DMS153 (cell line): ENCODE measurements around the gene SSX2IP.

ENCODE experiments used
- DNase-seq: peaks from one replicate; lab custom pipeline; 2025; lab: John Stamatoyannopoulos, UW

SSX2IP gene

DNA sequence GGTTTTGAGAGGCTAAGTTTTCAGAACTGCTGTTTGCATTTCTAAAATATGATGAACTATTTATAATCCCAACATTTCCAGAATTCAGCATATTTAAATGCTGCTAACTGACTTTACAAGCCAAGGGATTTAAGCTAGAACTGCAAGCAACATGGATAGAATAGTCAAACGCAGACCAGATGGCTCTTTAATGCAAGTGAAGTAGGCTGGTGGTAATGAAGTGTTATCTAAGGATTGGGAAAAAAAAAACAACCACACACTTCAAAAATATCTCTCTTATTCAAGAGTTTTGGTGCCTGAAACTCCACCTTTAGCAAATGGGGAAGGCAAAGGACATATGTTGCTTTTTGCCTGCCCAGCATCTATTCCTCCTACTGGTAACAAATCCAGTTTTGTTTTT is 20.9 kb upstream of the SSX2IP start:
- no peak for DNase-seq

DNA sequence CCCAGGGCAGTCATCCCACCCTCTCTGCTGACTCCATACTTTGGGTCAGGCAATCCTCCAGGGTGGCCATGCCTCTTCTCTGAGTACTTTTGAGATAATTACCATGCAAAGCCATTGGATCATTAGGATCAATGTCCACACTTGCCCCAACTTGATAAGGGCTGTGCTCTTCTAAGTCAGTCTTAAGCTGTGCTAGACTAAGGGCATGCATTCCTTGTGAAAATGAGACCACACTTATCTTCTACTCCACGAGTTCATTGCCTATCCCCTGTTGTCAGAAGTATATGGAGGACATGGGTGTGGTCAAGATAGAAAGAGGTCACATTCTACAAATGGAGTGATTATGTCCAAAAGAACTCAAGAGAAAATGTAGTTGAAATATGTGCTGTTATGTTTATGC is 18.9 kb upstream of the SSX2IP start:
- DNase-seq: no peak

DNA sequence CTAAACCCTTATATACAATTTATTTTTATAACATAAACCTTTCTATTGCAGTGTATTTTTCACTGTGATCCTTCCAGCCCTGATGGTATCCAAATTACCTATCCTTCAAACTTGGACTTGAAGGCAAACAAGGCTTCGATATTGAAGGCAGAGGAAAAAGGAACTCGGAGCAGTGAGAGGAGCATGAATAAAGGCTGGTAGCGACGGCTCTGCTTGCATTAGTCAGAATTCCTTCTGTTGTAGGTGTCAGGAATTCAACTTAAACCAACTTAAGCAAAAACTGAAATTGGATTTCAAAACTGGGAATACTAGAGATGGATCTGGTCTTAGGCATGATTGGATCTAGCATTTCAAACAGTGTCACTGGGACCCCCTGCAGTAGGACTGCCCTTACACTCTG is 17.8 kb upstream of the SSX2IP start:
- no peak for DNase-seq

DNA sequence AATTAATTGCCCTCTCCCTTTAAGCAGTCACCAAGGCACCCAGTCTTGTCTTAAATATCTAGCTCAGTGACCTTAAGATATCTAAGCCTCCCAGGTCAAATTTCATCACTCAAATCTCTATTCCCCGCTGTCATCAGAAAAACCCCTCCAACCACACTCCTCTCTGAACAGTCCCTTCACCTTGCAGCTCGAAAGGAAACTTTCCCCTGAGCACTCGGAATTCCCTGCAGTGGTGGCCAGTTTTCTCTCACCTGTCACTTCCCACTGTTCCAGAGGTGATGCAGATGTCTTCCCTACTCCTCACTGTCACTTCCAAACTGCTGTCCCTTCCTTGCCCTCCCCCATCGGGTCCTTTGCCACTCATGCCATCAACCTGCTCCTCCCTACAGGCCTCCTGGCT is 15.3 kb upstream of the SSX2IP start:
- DNase-seq: no peak

DNA sequence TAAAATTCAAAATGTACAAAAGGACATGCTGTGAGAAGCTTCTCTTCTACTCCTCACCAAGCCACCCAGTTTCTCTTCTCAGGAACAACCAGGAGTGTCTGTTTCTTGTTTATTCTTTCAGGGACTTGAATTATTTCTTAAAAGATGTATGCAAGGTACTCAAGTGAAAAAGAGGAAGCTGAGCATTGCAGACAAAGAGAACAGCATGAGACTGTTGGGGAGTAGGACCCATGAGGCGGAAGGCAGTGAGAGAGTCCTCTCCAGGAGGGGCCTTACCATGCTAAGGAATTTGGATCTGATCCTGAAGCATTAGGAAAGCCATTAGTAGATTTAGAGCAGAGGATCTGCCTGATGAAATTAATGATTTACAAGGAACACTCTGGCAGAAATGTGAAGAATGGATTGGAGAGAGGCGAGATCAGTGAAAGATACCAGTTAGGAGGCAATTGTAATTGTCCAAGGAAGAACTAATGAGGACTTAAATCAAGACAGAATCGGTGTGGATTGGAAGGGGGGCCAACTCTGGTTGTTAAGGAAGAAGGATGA is 14.7 kb upstream of the SSX2IP start:
- no peak for DNase-seq

DNA sequence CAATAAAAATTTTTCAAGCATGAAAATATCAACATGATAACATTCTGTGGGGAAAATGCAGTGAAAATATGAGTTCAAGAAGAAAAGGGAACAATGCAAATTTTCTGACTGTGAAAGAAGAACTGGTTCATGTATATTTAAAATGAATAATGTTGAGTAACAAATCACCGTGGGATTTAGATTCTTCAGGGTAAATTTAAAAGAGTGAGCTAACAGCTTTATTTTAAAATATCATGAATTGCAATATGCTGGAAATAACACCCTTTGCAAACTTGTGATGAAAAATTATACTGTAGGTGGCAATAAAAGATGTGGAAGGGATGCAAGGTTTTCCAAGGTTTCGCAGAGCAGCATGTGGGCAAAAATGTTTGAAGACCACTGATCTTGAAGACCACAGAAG is 13.2 kb upstream of the SSX2IP start:
- DNase-seq: no peak

DNA sequence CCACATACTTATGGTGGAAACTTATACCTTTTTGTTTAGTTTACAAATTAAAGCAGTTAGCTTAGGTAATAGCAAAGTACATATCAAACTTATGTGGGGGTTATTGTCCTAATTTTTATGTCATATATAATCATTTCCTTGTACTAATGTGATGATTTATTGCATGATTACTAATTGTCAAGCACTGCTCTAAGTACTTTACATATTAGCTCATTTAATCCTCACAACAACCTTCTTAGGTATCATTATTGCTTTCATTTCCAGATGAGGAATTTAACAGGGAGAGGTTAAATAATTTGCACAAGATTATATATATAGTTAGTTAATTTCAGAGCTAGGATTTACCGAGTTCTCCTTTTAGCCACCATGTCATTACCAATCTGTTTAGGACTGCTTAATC is 11.9 kb upstream of the SSX2IP start:
- no peak for DNase-seq

DNA sequence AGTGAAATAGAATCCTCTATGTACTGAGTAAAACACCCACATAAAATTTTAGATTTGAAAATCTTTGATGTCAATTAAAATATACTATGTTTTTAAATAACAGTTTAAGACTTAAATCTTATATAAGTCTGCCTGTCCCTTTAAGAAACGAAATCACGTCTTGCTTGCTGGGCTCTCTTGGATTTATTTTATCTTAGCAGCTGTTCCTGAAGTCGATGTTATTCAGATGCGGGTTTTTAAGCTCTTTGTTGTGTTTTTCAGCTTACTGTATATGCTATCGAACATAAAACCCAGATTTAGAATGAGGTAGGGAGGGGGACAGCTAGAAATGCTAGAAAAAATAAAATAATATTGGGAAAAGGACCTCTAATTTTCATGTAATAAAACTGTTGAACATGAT is 11.1 kb upstream of the SSX2IP start:
- DNase-seq: no peak

DNA sequence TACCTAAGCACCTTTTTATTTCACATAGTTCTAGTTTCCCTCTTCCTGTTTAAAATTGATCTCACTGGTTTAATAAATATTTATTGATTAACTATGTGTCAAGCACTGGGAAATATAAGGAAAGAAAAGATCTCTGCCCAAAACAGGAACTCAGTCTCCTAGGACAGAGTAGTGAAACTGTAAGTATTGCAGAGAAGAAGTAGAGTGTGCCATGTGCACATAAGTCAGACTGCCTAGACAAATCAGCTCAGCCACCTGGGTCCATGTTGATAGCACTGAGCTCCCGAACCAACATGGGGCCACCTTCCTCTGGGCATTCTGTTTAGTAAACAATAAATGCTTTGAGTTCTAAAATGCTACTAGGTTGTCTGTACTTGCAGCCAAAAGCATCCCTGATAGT is 9.8 kb upstream of the SSX2IP start:
- DNase-seq: no peak

DNA sequence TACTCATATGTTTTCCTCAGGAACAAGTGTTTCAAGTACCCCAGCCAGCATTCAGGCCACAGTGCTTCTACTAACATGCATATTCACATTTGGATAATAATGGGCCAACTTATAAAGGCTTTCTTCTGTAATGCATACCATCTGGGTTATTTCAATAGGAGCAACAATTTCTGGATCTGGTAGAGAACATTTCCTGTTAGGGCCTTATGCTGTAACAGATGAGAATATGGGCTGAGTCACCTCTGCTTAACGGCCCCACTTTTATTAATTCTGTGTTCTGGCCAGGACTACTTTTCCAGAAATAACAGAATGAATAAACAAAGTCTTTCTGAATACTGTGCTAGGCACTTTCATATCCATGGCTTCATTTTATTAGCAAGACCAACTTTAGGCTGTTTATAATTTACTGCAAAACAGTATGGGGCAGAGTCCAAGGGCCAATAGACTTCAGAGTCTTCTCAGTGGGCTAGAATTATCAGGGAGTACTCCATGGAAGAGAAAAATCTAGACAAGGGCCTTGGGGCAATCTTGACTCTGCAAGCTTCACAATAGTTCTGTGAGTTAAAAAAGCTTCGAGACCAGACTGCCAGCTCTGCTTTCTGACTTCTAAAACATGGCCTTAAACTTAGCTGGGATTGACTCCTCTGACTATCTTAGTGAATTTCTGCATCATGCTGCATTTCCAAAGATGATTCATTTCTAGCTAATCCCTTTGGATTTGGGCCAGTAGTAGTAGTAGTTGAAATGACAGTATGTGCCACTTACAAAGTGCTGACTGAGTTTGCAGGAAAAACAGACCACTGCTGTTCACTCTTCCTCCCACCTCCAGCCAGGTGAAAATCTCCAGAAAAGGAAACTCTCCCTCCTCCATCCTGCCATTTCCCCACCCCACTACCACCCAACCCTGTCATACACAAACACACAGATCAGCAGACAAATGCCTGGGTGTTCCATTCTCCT is 8.2 kb upstream of the SSX2IP start:
- DNase-seq: peak; percentile 4

DNA sequence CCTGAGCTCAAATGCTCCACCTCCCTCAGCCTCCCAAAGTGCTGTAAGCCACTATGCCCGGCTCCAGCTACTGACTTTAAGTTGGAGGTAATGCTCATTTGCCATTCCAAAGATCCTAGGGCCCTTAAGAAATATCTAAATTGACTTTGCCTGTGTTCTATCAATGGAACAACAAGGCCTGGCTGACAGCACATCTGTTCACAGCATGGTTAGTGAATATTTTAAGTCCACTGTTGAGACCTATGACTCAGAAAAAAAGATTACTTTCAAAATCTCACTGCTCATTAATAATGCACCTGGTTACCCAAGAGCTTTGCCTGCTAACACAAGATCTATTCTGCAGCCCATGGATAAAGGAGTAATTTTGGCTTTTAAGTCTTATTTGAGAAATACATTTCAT is 3.5 kb upstream of the SSX2IP start:
- DNase-seq: no peak

DNA sequence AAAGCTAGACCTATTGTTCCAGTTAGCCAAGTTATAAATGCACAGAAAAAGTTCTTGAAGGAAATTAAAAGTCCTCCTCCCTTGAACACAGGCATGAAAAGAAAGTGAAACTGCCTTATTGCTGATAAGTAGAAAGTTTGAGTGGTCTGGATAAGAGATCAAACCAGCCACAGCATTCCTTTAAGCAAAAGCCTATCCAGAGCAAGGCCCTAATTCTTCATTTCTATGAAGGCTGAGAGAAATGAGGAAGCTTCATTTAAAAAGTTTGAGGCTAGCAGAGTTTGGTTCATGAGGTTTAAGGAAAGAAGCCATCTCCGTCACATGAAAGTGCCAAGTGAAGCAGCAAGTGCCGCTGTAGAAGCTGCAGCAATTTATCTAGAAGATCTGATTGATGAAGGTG is 2.7 kb upstream of the SSX2IP start:
- no peak for DNase-seq

DNA sequence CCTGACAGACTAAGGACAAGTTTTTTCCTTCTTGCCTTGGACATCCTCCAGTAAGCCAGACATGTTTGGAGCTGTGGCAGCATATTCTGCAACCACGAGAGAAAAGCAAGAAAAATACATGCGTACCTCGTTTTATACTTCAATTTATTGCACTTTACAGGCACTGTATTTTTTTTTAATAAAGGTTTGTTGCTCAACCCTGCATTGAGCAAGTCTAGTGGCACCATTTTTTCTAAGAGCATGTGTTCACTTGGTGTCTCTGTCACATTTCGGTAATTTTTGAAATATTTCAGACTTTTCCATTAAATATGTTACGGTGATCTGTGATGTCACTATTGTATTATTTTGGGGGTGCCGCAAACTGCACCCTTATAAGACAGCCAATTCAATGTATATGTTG is 2.1 kb upstream of the SSX2IP start:
- DNase-seq: no peak

DNA sequence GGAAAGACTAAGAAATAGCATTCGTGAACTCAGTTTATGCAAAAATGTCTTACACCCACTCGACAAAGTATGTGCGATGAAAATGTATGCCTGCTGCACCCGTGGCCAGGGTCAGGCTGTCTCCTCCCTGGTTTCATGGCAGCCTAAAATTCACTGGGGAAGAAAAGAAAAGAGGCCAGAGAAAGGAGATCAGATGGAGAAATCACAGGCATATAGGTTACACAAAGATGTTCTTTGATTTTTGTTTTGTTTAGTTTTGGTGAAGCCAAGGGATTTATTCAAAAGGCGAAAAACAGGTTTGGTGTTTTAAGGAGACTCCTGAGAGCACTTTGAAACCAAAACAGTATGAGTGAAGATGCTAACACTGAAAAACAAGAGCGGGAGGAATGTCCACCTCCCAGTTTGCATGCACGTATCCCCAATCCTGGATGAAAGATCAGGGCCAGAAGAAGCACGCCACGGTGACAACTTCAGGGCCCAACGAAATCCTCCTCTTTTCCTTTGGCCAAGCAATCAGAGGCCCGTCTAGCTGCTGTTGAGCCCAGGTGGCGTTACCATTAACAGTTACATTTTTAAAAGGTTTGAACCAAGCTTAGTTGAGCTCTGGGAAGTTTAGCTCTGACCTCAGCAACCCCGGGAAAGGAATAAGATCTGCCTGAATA is 992 bp upstream of the SSX2IP start:
- DNase-seq: no peak

DNA sequence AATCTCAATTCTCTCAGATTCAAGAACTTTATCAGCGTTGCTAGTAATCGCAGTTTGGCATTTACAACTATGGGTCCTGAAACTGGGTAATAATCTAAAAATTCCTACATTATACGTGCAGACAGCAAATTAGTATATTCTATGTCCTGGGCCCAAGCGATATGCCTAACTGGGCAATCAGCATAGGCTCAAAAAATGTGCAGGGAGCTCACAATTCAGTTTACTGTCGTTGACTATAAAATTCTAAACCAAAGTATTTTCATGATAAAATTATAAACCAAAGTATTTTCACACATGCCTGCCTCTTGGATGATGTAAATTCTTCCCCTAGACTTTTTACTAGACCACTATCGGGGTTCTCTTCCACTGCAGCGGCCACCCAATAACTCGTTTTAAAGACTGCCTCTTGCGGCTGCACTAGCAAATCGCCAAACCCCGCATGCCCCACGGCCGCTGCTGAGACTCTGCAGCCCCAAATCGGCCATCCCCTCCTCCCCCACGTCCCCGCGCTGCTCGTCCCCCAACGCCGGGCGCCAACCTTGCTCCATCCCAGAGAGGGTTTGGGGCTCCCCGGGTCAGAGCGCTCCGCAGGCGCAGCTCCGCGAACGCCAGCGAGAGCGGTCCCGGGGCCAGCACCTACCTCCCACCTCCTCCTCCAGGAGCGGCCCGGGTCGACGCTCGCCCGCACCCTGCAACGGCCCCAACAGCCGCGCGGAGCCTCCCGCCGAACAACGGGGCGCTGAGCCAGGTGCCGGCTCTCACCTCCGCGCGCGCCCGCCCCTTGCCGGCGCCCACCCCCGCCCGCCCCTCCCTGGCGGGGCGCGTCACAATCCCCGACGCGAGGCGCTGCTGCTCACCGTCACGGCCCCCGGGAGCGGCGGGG is 506 bp downstream of the SSX2IP start:
- DNase-seq: no peak

DNA sequence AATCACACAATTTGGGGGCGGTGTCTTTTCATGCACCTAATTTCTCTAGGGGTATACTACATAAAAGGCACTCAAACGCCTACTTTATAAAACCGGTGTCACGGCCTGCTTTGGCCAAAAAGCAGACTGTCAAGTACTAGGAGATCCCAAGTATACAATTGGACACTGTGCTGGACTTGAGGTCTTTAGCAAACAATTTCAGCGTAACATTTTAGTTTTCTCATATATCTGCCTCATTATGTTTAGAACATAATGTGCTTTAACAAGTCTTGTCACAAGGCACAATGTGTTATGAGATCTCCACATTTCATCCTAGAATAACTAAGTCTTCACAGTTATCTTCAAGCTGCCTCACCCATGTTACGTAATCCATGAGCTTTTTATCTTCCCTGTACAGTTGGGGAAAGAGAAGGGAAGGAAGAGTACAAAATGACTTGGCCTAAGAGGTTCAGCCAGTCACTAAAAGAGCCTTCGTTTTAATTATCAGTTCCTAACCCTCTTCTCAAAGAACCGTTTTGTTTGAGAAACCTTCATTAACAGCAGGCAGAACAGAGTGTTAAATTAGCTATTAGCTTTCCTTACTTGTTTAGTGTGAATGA is 1.7 kb downstream of the SSX2IP start:
- DNase-seq: no peak

DNA sequence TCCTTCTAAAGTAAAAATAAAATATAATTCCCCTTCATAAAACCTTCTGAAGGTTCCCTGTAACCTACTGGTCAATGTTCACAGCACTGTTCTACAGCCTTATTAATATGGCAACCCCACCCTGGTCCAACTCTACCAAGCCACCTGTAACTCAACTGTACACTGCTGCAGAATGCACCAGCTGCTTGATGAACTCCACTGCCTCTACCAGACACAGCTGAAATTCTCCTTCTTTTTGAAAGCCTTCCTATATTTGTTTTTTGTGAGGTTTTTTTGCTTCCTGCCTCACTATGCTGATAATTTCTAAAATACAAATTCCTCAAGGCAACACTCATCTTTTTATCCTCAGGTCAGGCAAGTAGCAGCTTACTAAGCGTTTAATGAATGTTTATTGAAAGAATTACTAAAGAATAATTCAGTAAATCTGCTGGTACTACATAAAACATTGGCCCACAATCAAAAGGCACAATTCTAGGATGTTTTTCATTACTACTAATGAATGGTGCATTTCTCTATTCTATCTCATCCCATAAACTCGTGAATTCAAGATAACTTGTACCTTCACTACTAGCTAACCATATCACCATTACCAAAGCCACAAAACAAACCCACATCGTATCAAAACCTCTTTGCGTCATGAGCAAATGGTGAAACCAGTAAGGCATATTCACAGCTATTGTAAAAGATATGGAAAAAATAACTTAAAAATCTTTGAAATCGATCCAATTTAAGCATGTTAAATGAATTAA is 2.4 kb downstream of the SSX2IP start:
- DNase-seq: no peak

DNA sequence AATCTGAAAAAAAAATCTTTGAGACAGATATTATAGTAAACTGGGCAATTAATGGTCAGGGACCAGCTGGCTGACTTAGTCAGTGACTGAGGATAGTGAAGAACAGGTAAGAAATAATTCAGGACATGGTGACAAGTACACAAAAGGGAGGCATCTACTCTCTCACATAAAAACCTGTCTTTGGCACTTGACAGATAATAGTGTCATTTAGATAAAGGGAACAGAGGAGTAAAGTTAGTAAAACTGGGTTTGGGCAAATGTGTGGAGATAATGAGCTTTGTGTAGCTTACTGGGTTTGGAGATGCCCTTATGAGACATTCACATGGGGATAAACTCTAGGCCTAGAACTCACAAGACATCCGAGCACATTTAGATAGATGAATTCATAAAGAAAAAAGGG is 4.0 kb downstream of the SSX2IP start:
- no peak for DNase-seq

DNA sequence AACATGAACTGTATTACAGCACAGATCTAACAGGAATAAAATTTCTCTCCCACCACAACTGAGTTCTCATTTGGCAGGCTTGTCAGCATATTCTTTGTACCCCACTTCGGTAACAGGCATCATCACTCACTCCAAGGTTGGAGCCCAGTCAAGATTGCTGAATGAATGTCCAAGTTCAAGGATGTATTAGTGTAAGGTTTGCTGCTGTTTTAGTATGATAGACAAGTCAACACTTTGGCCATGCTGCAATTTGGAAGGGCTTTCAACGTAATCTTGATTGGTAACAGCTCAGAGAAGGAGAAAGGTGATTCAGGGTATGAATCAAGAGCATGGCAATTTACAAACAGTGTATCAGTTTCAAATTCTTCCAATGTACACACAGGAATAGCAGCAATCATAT is 6.8 kb downstream of the SSX2IP start:
- no peak for DNase-seq

DNA sequence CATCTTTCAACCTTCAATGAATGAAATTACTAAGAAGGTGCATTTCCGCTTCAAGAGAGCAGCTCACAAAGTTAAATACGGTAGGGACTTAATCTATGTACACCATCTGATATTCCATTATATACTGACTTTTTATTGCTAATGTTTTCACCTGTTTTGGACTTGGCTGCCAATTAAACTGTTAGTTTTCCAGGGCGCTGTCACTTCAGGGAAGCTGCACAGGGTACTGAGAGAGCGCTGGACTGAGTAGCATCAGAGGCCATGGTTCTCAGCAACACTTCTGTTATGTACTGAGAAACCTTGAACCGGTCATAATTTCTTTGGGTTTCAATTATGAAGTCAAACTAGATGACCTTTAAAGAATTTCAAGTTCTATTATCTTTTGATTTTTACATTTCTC is 8.2 kb downstream of the SSX2IP start:
- DNase-seq: no peak

DNA sequence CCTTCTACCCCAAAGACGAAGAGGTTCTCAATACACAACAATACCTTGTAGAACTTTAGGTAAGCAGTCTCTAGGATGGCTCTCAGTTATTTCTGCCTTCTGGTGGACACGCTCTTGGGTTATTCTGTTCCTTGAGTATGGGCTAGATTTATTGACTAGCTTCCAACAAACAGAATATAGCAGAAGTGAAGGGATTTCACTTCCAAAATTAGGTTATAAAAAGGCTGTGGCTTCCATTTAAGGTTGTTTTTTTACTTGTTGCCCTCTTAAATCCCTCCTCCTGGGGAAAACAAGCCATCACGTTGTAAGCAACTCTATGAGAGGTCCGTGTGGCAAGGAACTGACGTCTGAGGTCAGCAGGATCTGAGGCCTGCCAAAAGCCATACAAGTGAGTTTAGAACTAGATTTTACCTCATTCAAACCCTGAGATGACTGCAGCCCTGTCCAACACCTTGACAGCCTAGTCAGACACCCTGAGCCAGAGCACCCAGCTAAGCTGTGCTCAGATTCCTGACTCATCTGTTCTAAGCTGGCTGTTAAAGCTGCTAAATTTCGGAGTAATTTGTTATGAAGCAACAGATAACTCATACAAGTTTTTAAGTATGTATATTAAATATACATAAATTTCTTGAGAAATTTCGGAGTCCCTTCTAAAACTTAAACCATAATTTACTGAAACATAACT is 12.7 kb downstream of the SSX2IP start:
- DNase-seq: no peak
